HG03103 (cell line): ENCODE measurements around the gene LIPC.

ENCODE experiments used
- ATAC-seq: cut with Tn5 transposase; IDR thresholded peaks from one replicate; pipeline ENCODE4 v1.9.1; 2021; ENCODE audit warnings: low read depth; ENCODE audit not compliant: unreplicated experiment

LIPC gene

DNA sequence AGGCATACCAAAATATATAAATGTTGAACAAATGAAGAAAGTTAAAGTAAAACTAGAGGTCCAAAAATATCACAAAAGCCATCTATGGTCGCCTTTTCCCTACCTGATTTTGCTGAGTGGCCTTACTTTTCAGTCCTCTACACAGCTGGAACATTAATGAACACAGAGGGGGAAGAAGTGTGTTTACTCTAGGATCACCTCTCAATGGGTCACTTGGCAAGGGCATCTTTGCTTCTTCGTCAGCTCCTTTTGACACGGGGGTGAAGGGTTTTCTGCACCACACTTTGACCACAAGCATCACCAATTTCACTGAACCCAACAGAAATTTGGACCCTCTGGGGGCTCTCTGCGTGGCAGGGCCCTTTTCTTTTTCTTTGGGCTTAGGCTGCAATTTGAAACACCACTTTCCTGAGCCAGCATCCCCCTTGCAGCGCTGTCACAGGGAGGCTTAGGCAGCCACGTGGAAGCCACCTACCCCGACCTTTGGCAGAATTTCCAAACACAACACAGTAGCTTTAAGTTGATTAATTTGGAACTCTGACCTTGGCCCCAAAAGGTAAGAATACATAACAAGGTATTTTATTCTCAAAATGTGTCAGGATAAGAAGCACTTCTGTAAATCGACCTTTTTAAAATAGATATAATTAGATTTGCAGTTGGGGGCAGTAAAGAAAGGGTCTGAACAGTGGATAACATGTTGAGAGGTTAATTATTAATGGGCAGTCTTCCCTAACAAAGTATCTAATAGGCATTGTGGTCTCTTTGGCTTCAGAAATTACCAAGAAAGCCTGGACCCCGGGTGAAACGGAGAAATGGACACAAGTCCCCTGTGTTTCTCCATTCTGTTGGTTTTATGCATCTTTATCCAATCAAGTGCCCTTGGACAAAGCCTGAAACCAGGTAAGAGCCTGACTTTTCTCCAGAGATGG, at the start of gene LIPC:
LIPC (plus strand) TSS at position 771 of the 929 bp plus-strand sequence; CDS start at position 813, 42 bp downstream.
- no peak for ATAC-seq

DNA sequence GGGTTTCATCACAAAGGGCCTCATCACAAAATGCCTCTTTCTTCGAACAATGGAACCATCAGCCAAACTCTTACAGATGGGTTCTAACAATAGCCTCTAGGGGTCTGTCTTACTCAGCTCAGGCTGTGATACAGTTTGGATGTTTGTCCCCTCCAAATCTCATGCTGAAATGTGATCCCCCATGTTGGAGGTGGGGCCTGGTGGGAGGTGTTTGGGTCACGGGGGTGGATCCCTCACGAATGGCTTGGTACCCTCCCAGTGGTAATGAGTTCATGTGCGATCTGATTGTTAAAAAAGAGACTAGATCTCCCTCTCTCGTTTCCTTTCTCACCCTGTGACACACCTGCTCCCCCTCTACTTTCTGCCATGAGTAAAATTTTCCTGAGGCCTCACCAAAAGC, 47.9 kb upstream of the LIPC start:
- no peak for ATAC-seq

- ATAC-seq, result no peak
Observed at GRCh38 chr15:58384667-58385066, 47.1 kb upstream of the LIPC start.

DNA sequence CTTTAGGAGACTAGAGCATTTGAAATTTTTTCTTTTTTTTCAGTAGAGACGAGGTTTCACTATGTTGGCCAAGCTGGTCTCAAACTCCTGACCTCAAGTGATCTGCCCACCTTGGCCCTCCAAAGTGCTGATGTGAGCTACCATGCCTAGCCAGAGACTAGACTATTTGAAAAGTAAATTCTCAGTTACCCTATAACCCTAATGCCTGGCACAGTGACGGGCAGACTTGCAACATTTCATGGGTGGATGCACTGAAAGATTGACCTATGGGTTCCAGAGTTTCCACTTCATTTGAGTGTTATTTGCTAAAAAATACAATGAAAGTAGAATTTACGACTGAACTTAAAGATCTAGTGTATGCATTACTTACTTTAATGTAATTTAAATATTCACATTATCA, 45.7 kb upstream of the LIPC start:
- ATAC-seq, result no peak

GRCh38 chr15:58386641-58387040, 45.1 kb upstream of the LIPC start:
- ATAC-seq, result no peak

GRCh38 chr15:58387130-58387529, 44.7 kb upstream of the LIPC start:
- ATAC-seq, result no peak

DNA sequence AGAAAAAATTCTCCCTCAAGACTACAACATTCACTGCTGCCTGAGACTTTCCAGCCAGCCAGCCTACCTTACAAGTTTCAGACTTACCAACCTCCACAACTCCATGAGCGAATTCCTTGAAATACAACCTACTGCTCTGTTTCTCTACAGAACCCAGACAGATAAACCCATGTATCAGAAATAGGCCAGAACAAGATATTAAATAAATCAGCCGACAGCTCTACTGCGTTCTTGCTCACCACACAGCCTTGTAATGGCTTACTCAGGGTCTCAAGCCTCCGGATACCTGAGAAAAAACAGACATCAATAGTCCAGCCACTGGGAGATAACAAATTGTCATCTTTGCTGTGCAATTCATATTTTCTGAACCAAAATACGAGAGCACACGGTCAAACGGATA, 43.6 kb upstream of the LIPC start:
- ATAC-seq, result no peak

- no peak for ATAC-seq
Observed at GRCh38 chr15:58390118-58390517, 41.7 kb upstream of the LIPC start.

GRCh38 chr15:58390655-58391054, 41.1 kb upstream of the LIPC start:
- no peak for ATAC-seq

DNA sequence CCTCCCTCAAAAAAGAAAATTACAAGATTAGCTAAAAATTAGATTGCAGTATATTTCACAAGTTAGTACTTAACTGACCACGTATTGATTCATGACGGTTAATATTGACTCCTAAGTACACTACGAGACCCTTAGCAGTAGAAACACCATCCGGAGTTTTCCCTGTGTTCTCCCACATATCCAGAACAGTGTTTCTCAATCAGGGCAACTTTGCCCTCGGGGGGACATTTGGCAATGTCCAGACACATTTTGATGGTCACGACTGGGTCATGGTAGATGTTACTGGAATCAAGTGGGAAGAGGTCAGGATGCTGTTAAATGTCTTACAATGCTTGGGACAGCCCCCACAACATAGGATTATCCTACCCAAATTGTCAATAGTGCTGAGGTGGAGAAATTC, 40.7 kb upstream of the LIPC start:
- ATAC-seq, result no peak

DNA sequence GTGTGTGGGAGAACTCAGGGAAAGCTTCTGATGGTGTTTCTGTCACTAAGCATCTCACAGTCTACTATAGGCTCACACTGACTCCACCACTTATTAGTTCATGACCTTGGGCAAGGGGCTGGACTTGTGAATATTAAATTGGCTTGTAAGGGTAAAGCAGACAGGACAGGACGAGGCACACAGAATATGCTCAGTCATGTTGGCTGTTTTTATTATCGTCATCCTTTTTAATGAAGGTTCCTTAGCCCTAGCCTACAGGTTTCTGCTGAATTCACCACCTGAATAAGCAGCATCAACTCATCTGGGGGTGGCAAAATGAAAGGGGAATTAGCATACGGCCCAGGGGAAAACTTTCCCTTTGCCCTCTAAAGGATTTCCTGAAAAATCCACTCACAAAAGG, 39.6 kb upstream of the LIPC start:
- ATAC-seq, result no peak

GRCh38 chr15:58392611-58393161, 39.1 kb upstream of the LIPC start:
- no peak for ATAC-seq

DNA sequence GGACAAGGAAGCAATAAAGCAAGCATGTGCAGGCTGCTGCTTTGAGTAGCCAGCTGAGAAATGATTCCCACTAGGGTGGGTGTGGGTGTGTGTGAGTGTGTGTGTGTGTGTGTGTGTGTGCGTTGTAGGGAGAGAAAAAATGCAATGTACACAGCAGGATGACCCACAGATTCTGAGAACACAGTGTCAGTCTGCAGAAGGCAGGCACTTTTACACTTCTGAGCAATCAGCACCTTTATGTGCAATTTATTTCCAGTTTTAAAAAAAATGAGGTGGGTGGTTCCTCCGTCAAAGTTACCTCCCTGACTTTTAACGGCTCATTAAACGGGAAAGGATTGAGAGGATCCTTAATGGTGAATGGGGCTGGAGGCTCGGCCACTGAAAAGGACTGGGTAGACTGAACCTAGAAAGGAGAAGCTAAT, 38.5 kb upstream of the LIPC start:
- ATAC-seq, result no peak

DNA sequence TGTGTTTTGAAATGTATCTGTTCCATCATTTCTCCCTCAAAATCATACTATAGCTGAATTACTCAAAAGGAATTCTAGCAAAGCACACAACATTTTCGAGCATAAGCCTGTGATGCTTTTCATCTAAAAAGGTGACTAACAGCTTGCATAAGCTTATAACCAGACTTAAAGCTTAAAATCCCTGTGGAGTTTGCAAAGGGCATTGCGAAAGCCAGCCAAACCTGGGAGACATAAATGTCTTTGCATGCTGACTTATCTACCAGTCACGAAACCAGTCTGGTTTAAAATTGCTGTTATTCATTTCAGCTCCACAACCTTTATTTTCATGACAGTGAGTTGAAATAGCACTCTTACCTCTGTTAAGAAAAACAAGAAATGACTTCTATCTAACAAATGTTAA, 35.6 kb upstream of the LIPC start:
- no peak for ATAC-seq

- no peak for ATAC-seq
Observed at GRCh38 chr15:58398071-58398470, 33.7 kb upstream of the LIPC start.

DNA sequence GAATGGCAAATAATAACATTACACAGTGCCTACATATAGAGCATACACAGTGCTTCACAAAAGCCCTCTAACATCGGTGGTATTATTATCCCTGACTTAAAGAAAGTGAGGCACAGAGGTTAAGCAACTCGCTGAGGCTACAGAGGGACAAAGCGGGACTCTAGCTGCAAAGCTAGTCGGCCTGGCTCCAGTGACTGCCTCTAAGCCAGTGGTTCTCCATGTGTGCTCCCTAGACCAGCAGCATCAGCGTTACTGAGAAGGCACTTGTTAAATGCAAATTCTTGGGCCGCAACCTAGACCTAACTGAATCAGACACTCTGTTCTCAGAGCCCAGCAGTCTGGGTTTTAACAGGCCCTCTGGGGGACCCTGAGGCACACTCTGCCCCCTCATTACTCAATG, 33.1 kb upstream of the LIPC start:
- no peak for ATAC-seq

DNA sequence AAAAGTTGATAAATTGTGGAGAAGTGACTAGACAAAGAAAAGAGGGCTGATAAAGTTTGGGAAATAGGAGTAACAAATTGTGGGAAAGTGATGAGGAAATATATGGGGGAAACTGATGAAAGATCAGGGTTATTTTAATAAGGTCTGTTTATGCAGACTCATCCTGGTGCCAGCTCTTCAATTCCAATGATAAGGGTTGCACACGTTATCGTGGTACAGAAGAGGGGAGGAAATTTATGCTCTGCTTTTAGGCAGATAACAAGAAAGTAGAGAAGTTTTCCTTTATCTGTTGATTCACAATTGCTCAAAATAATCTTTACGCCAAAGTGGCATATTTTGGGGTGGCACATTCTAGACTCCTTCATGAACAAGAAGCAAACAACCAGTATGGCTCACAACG, 32.1 kb upstream of the LIPC start:
- no peak for ATAC-seq

DNA sequence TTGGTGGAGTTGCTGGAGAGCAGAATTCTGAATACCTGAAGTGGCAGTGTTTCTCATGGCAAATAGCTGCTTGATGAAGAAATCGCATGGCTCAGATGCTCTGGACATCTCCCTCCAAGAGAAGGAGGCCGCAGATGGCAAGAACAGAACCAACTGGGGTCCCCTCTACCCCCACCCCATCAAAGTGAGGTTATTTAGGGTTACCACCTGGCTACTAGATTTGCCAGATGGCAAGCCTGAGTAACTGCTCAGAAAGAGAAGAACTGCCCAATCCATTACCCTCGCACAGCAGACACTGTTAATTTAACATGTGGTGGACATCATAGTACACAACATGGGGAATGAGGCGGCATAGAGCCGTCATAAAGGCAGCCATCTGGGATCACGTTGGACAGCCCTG, 30.5 kb upstream of the LIPC start:
- no peak for ATAC-seq

- no peak for ATAC-seq
Observed at GRCh38 chr15:58401991-58402649, 29.7 kb upstream of the LIPC start.

DNA sequence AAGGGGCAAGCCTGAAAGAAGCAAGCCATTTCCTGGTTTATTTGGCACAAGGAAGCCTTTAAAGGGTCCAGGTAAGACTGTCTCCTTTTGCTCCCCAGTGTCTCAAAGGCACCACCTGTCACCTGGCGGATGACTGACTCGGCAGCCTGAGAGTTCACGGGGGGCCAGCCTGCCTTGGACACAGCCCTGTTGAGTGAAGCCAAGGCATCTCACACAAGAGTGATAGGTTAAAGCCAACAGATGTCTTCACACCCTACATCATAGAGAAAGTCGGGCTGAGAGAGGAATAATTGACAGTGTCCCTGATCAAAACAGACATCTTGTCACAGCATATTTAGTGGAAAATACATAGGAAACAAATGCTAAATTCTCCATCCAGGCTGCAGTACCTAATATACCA, 28.2 kb upstream of the LIPC start:
- ATAC-seq, result no peak

GRCh38 chr15:58404020-58404419, 27.8 kb upstream of the LIPC start:
- no peak for ATAC-seq

DNA sequence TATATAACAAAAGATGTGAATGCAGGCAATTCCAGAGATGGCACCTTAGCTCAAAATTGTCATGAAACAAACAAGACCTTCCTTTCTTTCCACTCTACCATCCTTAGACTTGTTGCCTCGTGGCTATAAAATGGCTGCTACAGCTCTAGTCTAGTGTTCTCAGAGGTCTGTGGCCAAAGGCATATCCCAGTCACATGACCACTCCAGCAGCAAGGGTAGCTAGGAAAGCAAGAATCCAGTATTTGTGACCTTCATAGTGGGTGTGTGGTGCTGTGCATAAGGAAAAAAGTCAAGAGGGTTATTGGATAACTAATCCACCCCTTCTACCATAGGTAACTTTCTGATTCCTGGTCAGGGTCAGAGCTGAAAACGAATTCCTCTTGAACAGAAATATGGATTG, 27.1 kb upstream of the LIPC start:
- ATAC-seq, result no peak
